Measurements from ENCODE around the gene TTC34. TPM values are rescaled to one million over a fixed set of nuclear protein-coding genes. Genes with fewer than 3 reads are reported as not detected.

The TTC34 gene
- total and polyA plus RNA-seq, 2 of the 13 experiments (the other 11 are each of a cell fraction or from before 2014, with no cell fraction given), result 0.07 to 0.11 TPM

DNA sequence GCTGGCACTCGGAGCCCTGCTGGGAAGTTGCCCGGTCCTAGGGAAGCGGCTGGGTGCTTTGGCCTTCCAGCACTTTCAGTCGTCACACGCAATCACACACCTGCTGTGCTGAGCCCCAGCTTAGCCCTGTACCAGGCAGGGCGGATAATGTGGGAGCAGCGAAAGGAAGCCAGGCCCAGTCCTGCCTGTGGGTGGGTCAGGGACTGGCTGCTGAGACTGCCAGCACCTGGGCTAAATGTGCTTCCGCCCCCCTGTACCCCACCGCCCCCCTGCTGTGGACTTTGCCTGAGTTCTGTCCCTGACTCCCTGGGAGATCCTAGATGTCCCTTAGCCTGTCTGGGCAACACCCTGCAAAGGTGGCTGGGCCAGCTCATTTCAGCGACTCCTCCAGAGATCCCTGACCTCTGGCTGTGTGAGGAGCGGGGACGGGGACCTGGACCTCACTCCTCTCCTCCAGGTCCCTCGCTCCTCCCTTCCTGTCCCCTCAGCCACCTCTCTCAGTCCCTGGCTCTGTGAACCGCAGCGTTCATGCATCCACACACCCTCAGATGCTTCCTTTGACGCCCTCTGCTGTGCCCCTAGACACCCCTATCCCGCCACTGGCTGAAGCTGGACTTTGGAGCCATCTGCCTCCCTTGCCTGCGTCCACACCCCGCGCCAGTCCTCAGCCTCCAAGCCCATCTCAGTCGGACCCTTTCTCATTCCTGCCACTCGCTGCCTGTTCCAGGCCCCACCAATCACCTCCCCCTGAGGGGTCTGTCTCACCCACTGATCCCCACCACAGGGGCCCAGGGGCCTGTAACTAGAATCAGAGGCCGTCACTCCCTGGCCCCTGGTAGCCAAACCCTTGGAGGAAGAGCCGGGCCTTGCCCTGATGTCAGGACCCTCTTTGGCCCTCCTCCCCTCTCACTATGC is 170.1 kb downstream of the TTC34 start (continued):
- TF ChIP-seq ZNF703 (CRISPR knock-in tag; IDR thresholded peaks at IDR 0.05; ENCODE audit: borderline replicate concordance) (no peak), ZNF205 (CRISPR knock-in tag; IDR thresholded peaks at IDR 0.05) (no peak), ZNF10 (CRISPR knock-in tag; IDR thresholded peaks at IDR 0.05; ENCODE audit: borderline replicate concordance, low read depth) (no peak), FLYWCH1 (CRISPR knock-in tag; IDR thresholded peaks at IDR 0.05) (no peak), ZBTB1 (CRISPR knock-in tag; IDR thresholded peaks at IDR 0.05; ENCODE audit: borderline replicate concordance) (no peak), TCF7L2 (IDR thresholded peaks at IDR 0.05; ENCODE audit: low read depth, low read length) (no peak), ZNF577 (CRISPR knock-in tag; IDR thresholded peaks at IDR 0.05; ENCODE audit: borderline replicate concordance, low read depth) (no peak), ZNF598 (CRISPR knock-in tag; IDR thresholded peaks at IDR 0.05; ENCODE audit: borderline replicate concordance) (no peak), NFIC (IDR thresholded peaks at IDR 0.05; ENCODE audit: low read length) (no peak), ZKSCAN8 (CRISPR knock-in tag; IDR thresholded peaks at IDR 0.05; ENCODE audit: borderline replicate concordance) (no peak), ZFP1 (CRISPR knock-in tag; IDR thresholded peaks at IDR 0.05) (no peak), POGZ (CRISPR knock-in tag; IDR thresholded peaks at IDR 0.05) (no peak), HES4 (CRISPR knock-in tag; IDR thresholded peaks at IDR 0.05; ENCODE audit: borderline replicate concordance) (no peak)
- TF ChIP-seq, protein P1, sequence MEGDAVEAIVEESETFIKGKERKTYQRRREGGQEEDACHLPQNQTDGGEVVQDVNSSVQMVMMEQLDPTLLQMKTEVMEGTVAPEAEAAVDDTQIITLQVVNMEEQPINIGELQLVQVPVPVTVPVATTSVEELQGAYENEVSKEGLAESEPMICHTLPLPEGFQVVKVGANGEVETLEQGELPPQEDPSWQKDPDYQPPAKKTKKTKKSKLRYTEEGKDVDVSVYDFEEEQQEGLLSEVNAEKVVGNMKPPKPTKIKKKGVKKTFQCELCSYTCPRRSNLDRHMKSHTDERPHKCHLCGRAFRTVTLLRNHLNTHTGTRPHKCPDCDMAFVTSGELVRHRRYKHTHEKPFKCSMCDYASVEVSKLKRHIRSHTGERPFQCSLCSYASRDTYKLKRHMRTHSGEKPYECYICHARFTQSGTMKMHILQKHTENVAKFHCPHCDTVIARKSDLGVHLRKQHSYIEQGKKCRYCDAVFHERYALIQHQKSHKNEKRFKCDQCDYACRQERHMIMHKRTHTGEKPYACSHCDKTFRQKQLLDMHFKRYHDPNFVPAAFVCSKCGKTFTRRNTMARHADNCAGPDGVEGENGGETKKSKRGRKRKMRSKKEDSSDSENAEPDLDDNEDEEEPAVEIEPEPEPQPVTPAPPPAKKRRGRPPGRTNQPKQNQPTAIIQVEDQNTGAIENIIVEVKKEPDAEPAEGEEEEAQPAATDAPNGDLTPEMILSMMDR (CRISPR knock-in tag; IDR thresholded peaks at IDR 0.05), result peak; percentile 79
- TF ChIP-seq, protein P2, sequence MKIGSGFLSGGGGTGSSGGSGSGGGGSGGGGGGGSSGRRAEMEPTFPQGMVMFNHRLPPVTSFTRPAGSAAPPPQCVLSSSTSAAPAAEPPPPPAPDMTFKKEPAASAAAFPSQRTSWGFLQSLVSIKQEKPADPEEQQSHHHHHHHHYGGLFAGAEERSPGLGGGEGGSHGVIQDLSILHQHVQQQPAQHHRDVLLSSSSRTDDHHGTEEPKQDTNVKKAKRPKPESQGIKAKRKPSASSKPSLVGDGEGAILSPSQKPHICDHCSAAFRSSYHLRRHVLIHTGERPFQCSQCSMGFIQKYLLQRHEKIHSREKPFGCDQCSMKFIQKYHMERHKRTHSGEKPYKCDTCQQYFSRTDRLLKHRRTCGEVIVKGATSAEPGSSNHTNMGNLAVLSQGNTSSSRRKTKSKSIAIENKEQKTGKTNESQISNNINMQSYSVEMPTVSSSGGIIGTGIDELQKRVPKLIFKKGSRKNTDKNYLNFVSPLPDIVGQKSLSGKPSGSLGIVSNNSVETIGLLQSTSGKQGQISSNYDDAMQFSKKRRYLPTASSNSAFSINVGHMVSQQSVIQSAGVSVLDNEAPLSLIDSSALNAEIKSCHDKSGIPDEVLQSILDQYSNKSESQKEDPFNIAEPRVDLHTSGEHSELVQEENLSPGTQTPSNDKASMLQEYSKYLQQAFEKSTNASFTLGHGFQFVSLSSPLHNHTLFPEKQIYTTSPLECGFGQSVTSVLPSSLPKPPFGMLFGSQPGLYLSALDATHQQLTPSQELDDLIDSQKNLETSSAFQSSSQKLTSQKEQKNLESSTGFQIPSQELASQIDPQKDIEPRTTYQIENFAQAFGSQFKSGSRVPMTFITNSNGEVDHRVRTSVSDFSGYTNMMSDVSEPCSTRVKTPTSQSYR (CRISPR knock-in tag; IDR thresholded peaks at IDR 0.05; ENCODE audit: borderline replicate concordance), result no peak
- TF ChIP-seq, protein P3, sequence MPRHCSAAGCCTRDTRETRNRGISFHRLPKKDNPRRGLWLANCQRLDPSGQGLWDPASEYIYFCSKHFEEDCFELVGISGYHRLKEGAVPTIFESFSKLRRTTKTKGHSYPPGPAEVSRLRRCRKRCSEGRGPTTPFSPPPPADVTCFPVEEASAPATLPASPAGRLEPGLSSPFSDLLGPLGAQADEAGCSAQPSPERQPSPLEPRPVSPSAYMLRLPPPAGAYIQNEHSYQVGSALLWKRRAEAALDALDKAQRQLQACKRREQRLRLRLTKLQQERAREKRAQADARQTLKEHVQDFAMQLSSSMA (CRISPR knock-in tag; IDR thresholded peaks at IDR 0.05), result no peak
- TF ChIP-seq, protein P4, sequence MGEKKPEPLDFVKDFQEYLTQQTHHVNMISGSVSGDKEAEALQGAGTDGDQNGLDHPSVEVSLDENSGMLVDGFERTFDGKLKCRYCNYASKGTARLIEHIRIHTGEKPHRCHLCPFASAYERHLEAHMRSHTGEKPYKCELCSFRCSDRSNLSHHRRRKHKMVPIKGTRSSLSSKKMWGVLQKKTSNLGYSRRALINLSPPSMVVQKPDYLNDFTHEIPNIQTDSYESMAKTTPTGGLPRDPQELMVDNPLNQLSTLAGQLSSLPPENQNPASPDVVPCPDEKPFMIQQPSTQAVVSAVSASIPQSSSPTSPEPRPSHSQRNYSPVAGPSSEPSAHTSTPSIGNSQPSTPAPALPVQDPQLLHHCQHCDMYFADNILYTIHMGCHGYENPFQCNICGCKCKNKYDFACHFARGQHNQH (CRISPR knock-in tag; IDR thresholded peaks at IDR 0.05), result 0 out of 2 replicates have a peak, but pooled peaks have one; percentile 15

Data from HepG2 (cell line).